HG03571 (cell line): ENCODE data around the gene RADIL.
"Not testable (repeated sequence)": the region's sequence is repeated elsewhere in the genome, so short reads cannot be mapped to it uniquely, and the experiment has no call there.

ENCODE experiments used
- ATAC-seq: cut with Tn5 transposase; IDR thresholded peaks from one replicate; pipeline ENCODE4 v1.9.1; 2021; ENCODE audit not compliant: unreplicated experiment

The RADIL gene

DNA sequence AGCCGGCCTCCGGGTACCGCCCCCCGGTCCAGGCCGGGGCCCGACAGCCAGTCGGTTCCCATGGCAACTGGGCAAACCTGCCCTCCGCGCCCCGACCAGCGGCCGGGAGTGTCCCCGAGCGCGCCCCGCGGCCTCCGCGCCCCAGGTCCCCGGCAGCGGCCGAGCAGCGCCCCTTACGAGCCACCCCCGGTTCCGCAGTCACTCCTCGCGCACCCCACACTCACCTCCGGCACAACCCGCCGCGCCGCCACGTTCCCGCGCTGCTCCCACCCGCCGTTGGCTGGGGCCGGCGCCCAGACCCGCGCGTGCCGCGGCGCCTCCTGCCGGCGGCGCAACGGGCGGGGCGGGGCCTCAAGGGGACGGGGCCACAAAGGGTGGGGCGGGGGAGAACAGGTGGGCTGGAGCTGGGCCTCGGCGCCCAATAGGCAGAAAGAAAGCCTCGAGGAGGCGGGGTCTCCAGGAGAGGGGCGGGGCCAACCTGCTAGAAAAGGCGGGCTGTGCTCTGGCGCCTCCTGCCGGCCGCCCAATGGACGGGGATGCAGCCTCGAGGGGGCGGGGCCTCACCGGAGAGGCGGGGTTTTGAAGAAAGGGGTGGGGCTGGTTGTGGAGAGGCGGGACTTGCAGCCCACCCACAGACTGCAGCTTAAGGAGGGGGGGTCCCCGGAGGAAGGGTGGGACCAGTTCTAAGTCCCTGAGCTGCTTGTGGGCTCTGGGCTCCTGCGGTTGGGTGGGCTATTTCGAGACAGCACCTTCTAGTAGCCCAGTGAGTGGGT, at the start of gene RADIL:
Gene RADIL (minus strand): TSS at position 345 of the 773 bp plus-strand sequence. CDS start 5,577 bp downstream, outside the sequence.
- ATAC-seq: no peak

DNA sequence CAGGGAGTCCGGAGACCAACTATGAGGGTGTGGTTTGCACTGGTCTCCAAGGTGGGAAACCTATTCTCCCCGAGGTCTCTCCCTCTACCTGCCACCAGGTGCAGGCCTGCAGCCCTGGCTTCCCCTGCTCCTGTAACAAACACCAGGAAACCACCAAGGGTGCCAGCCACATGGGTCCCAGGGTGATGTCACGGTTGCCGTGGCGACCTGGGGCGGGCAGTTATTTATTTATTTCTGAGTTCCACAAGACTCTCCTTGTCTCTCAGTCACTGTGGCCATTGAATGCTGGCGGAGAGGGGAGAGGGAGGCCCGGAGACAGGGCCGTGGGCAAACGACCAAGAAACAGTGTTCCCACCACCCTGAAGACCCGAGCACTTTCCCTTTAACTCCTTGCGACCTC, 48.4 kb upstream of the RADIL start:
- no peak for ATAC-seq

DNA sequence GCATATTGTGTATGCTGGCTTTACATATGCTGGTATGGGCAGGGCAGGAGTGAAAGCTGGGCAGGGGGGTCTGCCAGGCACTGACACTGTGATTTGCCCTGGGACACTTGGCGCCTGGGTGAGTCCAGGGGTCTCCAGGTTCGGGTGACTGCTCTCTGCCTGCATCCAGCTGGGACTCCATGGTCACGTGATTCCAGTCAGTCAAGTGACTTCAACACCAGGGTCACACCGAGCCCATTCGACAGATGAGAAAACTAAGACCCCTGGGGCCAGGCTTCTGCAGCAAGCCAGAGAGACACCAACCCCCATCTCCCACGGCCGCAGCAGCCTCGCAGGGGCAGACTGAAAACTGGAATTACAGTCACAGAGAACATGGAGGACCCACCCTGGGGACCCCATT, 45.5 kb upstream of the RADIL start:
- no peak for ATAC-seq

DNA sequence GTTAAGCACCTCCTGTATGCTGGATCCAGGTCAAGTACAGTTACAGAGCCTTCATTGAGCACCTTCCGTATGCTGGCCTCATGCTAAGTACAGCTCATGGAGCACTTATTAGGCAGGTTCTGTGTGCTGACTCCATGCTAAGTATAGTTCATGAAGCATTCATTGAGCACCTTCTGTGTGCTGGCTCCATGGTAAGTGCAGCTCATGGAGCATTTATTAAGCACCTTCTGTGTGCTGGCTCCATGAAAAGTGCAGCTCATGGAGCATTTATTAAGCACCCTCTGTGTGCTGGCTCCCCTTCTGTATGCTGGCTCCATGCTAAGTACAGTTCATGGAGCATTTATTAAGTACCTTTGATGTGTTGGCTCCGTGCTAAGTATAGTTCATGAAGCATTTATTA, 44.9 kb upstream of the RADIL start:
- no peak for ATAC-seq

GRCh38 chr7:4919969-4920766, 36.7 kb upstream of the RADIL start:
- no peak for ATAC-seq

- no peak for ATAC-seq
Observed at GRCh38 chr7:4916113-4916512, 32.6 kb upstream of the RADIL start.

GRCh38 chr7:4911111-4911828, 27.8 kb upstream of the RADIL start:
- ATAC-seq: no peak

DNA sequence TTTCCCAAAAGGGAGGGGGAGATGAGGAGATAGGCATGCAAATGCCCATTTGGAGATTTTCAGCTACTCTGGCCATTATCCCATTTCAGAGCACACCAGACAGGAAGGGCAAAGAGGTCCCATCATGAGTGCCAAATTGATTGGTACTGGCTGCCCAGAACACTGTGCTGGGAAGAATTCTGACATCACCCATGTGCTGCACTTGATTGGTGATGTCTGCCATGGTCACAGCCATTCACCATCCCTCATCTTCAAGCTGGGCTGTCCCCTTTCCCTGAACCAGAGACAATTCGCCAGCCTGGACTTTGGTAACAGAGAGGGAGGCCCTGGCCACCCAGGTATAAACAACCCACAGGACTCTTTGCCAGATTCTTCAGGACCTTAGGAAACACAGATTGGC, 23.2 kb upstream of the RADIL start:
- no peak for ATAC-seq

DNA sequence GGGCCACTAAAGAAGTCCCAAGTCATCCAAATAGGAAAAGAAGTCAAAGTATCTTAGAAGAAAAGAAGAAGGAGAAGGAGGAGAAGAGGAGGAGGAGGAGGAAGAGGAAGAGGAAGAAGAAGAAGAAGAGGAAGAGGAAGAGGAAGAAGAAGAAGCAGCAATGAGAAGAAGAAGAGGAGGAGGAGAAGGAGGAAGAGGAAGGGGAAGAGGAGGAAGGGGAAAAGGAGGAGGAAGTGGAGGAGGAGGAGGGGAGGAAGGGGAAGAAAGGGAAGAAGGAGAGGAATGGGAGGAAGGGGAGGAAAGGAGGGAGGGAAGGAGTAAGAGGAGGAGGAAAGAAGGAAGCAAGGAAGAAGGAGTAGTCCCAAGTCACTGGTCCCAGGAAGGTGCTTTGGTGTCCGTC, 21.7 kb upstream of the RADIL start:
- no peak for ATAC-seq

DNA sequence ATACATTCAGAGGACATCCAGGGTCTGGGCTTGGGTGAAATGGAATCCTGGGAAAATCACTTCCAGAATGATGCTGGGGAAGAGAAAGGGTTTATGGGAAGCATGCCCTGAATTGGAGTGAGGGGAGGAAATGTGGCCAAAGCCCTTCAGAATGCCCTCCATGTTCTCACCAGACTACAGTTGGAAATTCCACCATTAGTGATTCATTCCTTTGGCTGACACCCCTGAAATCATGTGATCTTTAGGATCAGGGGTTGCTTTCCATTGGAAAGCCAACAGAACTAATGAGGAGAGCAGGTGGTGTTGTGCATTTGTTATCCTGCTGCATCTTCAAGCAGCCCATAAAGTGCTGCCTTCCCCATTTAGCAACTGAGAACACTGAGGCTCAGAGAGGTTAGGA, 20.8 kb upstream of the RADIL start:
- no peak for ATAC-seq

- ATAC-seq: no peak
Observed at GRCh38 chr7:4895766-4896165, 12.2 kb upstream of the RADIL start.

DNA sequence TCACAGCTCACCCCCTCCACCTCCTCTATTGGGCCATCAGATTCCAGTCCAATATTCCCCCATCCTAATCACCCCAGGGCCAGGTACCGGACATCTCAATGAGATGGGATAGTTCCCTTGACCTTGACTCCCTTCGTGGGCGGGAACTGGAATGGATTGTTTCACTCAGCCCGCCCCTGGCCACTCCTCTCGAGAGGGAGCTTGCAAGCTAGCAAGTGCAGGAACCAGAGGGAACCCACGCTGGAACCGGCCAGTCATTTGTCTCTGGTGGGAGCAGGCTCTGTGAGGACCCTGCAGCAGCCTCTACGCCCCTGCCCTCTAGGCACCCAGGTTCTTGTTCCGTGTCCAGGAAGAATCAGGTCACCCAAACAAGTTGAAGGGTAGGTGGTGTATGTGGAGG, 11.0 kb upstream of the RADIL start:
- no peak for ATAC-seq

GRCh38 chr7:4893929-4894475, 10.5 kb upstream of the RADIL start:
- ATAC-seq: no peak

- not testable (repeated sequence) for ATAC-seq
Observed at GRCh38 chr7:4893188-4893587, 9.7 kb upstream of the RADIL start.

- ATAC-seq: not testable (repeated sequence)
Observed at GRCh38 chr7:4891522-4891921, 8.0 kb upstream of the RADIL start.

- no peak for ATAC-seq
Observed at GRCh38 chr7:4889682-4890081, 6.2 kb upstream of the RADIL start.

- ATAC-seq: no peak
Observed at GRCh38 chr7:4888161-4888560, 4.6 kb upstream of the RADIL start.

DNA sequence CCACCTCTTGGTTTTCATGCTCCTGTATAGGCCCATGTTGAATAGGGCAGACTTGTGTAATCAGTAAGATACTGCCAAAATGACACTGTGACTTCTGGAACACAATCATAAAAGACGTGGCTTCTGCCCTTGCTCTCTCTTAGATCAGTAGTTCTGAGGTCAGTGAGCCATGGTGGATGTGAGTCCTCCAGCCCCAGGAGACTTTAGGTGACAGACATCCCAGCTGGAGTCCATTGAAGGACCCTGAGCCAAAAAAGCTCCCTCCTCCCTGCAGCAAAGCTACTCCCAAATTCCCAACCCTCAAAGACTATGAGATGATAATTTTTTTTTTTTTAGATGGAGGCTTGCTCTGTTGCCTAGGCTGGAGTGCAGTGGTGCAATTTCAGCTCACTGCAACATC, 3.2 kb upstream of the RADIL start:
- no peak for ATAC-seq

GRCh38 chr7:4885317-4885807, 1.8 kb upstream of the RADIL start:
- ATAC-seq: no peak

DNA sequence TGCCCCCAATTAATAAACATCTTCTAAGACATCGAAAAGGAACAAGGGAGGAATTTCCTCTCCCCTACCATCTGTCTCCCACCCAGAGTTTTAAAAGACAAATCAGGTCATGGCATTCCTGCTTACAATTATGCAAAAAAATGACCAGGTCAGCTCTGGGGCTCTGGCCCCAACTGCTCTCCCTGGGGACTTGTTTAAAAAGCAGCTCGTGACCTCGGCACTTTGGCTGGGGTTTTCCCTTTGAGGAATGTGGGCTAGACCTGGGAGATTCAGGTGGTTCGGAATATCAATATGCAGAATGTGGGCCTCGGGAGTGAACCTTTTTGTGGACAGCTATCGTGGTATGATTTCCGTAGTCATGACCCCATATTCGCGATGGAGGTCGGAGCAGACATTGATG, 648 bp upstream of the RADIL start:
- ATAC-seq: no peak

DNA sequence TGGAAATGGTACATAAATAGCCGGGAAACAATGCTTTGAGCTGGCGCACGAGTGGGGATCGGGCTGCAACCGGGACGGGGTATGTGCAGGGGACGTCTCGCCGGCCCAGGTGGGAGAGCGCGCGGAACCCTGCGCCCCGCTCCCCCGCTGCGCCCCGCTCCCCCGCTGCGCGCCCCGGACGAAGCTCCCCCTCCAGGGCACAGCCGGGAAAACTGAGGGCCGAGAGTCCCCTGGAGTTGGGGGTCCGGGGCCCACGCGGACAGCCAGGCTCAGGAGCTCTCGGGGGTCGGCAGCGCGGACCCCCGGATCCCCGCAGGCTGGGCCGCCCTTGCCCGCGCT, 514 bp downstream of the RADIL start:
- no peak for ATAC-seq
